Measurements from ENCODE around the gene FUT8. TPM values are rescaled to one million over a fixed set of nuclear protein-coding genes. Genes with fewer than 3 reads are reported as not detected.
A peak's percentile ranks its signal among the peaks of the same experiment; 100 is the strongest.

FUT8 gene
- total and polyA plus RNA-seq, 8 donors, result 5.8 to 42.6 (median 20.3) TPM

GRCh38 chr14:65738339-65738738 lies 325.8 kb downstream of the FUT8 start:
- no peaks in the 10 kb centered on the region for H3K36me3 ChIP-seq
- no peaks in the 10 kb centered on the region for H3K27me3 ChIP-seq
- H3K4me1 ChIP-seq, result no peaks in the 10 kb centered on the region
- H3K4me3 ChIP-seq, result no peak overlapping the region
- H3K9me3 ChIP-seq, result no peaks in the 10 kb centered on the region
- 89 to 91% methylated on average over 4 of the region's 4 CpGs for WGBS, 2 donors
- H3K27ac ChIP-seq, result no peak overlapping the region
- FAIRE-seq, result no peak
- no peak for ATAC-seq
- DNase-seq, result no peak
- TF ChIP-seq, protein P1, sequence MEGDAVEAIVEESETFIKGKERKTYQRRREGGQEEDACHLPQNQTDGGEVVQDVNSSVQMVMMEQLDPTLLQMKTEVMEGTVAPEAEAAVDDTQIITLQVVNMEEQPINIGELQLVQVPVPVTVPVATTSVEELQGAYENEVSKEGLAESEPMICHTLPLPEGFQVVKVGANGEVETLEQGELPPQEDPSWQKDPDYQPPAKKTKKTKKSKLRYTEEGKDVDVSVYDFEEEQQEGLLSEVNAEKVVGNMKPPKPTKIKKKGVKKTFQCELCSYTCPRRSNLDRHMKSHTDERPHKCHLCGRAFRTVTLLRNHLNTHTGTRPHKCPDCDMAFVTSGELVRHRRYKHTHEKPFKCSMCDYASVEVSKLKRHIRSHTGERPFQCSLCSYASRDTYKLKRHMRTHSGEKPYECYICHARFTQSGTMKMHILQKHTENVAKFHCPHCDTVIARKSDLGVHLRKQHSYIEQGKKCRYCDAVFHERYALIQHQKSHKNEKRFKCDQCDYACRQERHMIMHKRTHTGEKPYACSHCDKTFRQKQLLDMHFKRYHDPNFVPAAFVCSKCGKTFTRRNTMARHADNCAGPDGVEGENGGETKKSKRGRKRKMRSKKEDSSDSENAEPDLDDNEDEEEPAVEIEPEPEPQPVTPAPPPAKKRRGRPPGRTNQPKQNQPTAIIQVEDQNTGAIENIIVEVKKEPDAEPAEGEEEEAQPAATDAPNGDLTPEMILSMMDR (IDR thresholded peaks at IDR 0.05), result no peak
- intact Hi-C loops (cut with DNase I), result no loop called here

DNA sequence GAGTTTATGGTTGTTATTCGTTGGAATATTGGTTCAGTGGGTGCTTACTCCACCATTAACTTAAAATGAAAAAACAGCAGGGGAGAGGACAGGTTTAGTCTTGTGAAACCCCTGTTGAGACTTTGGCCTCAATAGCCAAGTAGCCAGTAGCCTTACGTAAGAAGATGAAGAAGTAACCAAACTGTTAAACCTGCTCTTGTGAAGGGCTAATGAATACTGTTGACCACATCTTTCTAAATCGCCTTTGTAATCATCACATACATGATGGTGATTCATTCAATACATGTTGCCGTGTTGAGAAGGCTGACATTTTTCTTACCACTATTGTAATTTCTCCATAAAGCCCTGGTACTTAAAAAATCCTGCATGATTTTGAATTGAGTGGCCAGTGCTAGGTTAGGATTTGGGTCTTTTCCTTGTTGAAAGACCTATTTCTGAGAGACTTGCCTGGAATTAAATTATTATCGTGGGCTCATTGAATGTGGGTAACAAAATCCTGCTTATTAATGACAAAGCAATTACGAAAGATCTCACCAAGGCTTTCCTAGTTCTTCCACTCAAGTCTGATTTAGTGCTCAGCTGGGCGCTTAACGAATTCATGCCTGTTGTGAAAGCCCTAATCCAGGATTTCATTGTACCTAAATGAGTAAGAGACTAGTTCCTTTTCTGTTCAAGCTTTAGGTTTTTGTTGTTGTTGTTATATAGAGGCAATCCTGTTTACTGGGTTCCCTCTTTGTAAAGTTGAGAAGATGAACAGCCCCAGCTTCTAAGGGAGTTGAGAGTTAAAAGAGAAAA lies 333.1 kb downstream of the FUT8 start:
- Histone ChIP-seq H3K27me3 (no peaks in the 10 kb centered on the region), H3K4me3 (no peak overlapping the region), H3K4me1 (no peaks in the 10 kb centered on the region), H3K36me3 (no peaks in the 10 kb centered on the region), H3K9me3 (no peaks in the 10 kb centered on the region), H3K27ac (no peak overlapping the region)
- 96 to 97% methylated on average over 8 of the region's 8 CpGs for WGBS, 2 donors
- TF ChIP-seq, protein P1 (IDR thresholded peaks at IDR 0.05), result no peak
- FAIRE-seq, result no peak
- no peak for ATAC-seq
- intact Hi-C loops (cut with DNase I), result no loop called here
- DNase-seq, result no peak

- DNase-seq (no peak), ATAC-seq (no peak), FAIRE-seq (no peak)
- TF ChIP-seq, protein P1 (IDR thresholded peaks at IDR 0.05), result no peak
- Histone ChIP-seq H3K27me3 (no peaks in the 10 kb centered on the region), H3K36me3 (no peaks in the 10 kb centered on the region), H3K4me1 (no peaks in the 10 kb centered on the region), H3K9me3 (no peaks in the 10 kb centered on the region), H3K4me3 (no peak overlapping the region), H3K27ac (no peak overlapping the region)
- intact Hi-C loops (cut with DNase I), result no loop called here
- 94 to 98% methylated on average over 2 of the region's 2 CpGs for WGBS, 2 donors
Observed at GRCh38 chr14:65748796-65749195, 336.3 kb downstream of the FUT8 start.

DNA sequence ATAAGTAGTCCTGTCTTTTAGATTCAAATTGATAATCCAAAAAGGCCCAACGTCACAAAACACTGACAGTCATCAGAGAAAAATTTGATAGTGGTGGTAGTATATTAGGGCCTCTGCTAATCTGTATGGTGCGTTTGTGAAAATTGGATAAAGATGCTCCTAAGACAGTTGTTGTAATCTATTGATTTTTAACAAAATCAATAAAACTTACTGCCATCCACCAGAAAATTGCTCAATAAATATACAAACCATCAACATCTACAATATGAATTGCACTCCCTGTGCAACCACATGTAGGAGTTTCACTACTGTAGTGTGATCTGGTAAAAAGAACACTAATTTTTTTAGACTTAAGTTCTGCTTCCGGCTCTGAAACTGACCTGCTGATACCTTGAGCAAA lies 336.8 kb downstream of the FUT8 start:
- DNase-seq, result no peak
- intact Hi-C loops (cut with DNase I), result no loop called here
- no peaks in the 10 kb centered on the region for H3K4me1 ChIP-seq
- H3K4me3 ChIP-seq, result no peak overlapping the region
- 86 to 89% methylated on average over 3 of the region's 3 CpGs for WGBS, 2 donors
- H3K36me3 ChIP-seq, result no peaks in the 10 kb centered on the region
- no peaks in the 10 kb centered on the region for H3K27me3 ChIP-seq
- no peak for ATAC-seq
- no peak overlapping the region for H3K27ac ChIP-seq
- H3K9me3 ChIP-seq, result no peaks in the 10 kb centered on the region
- FAIRE-seq, result no peak
- TF ChIP-seq, protein P1 (IDR thresholded peaks at IDR 0.05), result no peak

GRCh38 chr14:65750906-65751305 lies 338.4 kb downstream of the FUT8 start:
- Histone ChIP-seq H3K4me3 (no peak overlapping the region), H3K4me1 (no peaks in the 10 kb centered on the region), H3K9me3 (no peaks in the 10 kb centered on the region), H3K27me3 (no peaks in the 10 kb centered on the region), H3K27ac (no peak overlapping the region), H3K36me3 (no peaks in the 10 kb centered on the region)
- WGBS, 2 donors, result 66 to 78% methylated on average over 1 of the region's 1 CpG
- ATAC-seq (peak in 2 of 4 donors; percentile 38 to 49), DNase-seq (no peak), FAIRE-seq (no peak)
- TF ChIP-seq, protein P1 (IDR thresholded peaks at IDR 0.05), result no peak
- intact Hi-C loops (cut with DNase I), result no loop called here

Data from pancreas (tissue), 10 donors.